Hepatocyte (in vitro differentiated cells): ENCODE measurements around the gene FOXK1. TPM values are rescaled to one million over a fixed set of nuclear protein-coding genes. Genes with fewer than 3 reads are reported as not detected.

ENCODE experiments used
- DNase-seq: peaks from one replicate; pipeline ENCODE4 v3.0.0-alpha.2; 2016; ENCODE audit warnings: low spot score
- H2AFZ ChIP-seq: fragments of 200-600 bp; sonication (generic); 2 replicates; pipeline ENCODE4 v1.6.0; 2016; ENCODE audit warnings: antibody characterized with exemption, mild to moderate bottlenecking
- H3K27ac ChIP-seq: fragments of 200-600 bp; sonication (generic); 2 replicates; pipeline ENCODE4 v1.5.1; 2016; ENCODE audit warnings: mild to moderate bottlenecking
- H3K27me3 ChIP-seq: fragments of 200-600 bp; sonication (generic); 2 replicates; pipeline ENCODE4 v1.6.1; 2016
- H3K36me3 ChIP-seq: fragments of 200-600 bp; sonication (generic); replicated peaks from 2 replicates; pipeline ENCODE4 v1.5.1; 2016; ENCODE audit warnings: low read depth; ENCODE audit not compliant: insufficient read depth
- H3K4me1 ChIP-seq: fragments of 200-600 bp; sonication (generic); 2 replicates; pipeline ENCODE4 v1.5.1; 2016; ENCODE audit warnings: mild to moderate bottlenecking, moderate library complexity; ENCODE audit not compliant: insufficient read depth
- H3K4me2 ChIP-seq: fragments of 200-600 bp; sonication (generic); 2 replicates; pipeline ENCODE4 v1.6.0; 2016
- H3K4me3 ChIP-seq: fragments of 200-600 bp; sonication (generic); 2 replicates; pipeline ENCODE4 v1.5.1; 2016; ENCODE audit warnings: mild to moderate bottlenecking
- H3K79me2 ChIP-seq: fragments of 200-600 bp; sonication (generic); 2 replicates; pipeline ENCODE4 v1.6.0; 2017; ENCODE audit warnings: mild to moderate bottlenecking
- H3K9me2 ChIP-seq: fragments of 200-600 bp; sonication (generic); replicated peaks from 2 replicates; pipeline ENCODE4 v1.6.0; 2017; ENCODE audit warnings: mild to moderate bottlenecking; ENCODE audit not compliant: insufficient read depth
- H3K9me3 ChIP-seq: fragments of 200-600 bp; sonication (generic); 2 replicates; pipeline ENCODE4 v1.5.1; 2016; ENCODE audit warnings: low read depth, mild to moderate bottlenecking
- H4K20me1 ChIP-seq: fragments of 200-600 bp; sonication (generic); 2 replicates; pipeline ENCODE4 v1.6.0; 2016; ENCODE audit warnings: mild to moderate bottlenecking; ENCODE audit not compliant: insufficient read depth, poor library complexity, severe bottlenecking
- CTCF ChIP-seq: fragments of 200-600 bp; sonication (generic); IDR thresholded peaks from 2 replicates; pipeline ENCODE4 v1.5.1; 2016; ENCODE audit warnings: antibody characterized with exemption, mild to moderate bottlenecking; ENCODE audit not compliant: poor library complexity
- EZH2 ChIP-seq: fragments of 200-600 bp; sonication (generic); IDR thresholded peaks from 2 replicates; pipeline ENCODE4 v1.6.1; 2016; ENCODE audit warnings: antibody characterized with exemption, mild to moderate bottlenecking, borderline replicate concordance
- EZH2phosphoT487 ChIP-seq: fragments of 200-600 bp; sonication (generic); IDR thresholded peaks from one replicate; pipeline ENCODE4 v1.6.1; 2018; ENCODE audit warnings: antibody characterized with exemption, mild to moderate bottlenecking, low read depth, moderate library complexity; ENCODE audit not compliant: unreplicated experiment, severe bottlenecking
- WGBS: methylation state at CpG from one replicate; pipeline ENCODE4 v1.1.6; 2016; ENCODE audit warnings: low lambda C conversion rate; ENCODE audit errors: missing lambda C conversion rate; 5-methylcytosine and 5-hydroxymethylcytosine counted together
- polyA plus RNA-seq: library from polyadenylated mRNA; unstranded; fragments of >200 nt; fragmentation: Nextera tagmentation; extraction: Ambion mirVana; gene quantifications from 2 replicates; pipeline ENCODE4 v1.2.1, GENCODE V29; 2016
- total RNA-seq: library from RNA; depleted of rRNA; stranded (reverse); fragments of >200 nt; gene quantifications from 2 replicates; pipeline ENCODE4 v1.2.3, GENCODE V29; 2014

FOXK1 gene
- total and polyA plus RNA-seq, 2 experiments from 2014 or later, result 8.3 to 17.8 TPM

DNA sequence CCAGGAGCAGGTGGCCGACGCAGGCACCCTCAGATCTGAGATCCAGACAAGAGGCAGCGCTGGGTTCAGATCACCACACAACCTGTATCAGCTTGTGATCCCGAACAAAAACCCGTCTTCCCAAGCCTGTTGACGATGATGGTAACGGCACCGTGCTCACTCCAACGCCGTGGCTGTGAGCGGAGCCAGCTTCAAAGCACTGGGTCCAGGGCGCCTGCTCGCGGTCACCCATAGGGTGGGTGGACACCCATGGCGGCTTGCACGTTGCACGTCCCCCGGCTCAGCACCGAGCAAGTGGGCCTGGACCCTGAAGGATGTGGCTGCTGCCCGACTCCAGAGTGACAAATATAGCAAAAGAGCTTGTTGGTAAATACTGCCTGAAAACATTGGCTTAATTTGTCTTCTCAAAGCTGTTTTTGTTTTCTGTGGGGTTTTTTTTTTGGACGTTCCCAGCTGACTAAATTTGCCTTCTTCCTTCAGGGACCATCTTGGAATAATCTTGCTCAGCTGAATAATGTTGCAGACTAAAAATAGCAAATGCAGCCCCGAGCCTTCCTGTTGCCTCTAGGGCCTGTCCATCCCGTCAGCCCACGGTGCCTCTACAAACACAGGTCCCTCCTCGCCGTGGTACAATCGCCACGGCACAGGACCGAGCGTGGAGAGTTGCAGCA, 41.0 kb downstream of the FOXK1 start:
- H3K36me3 ChIP-seq, result no peaks in the 10 kb centered on the region
- peaks cover 98% of the 10 kb centered on the region for H3K79me2 ChIP-seq
- H3K4me2 ChIP-seq, result no peak overlapping the region
- TF ChIP-seq CTCF, result no peak
- no peak for TF ChIP-seq EZH2
- no peak for TF ChIP-seq EZH2phosphoT487
- 92% methylated on average over 30 of the region's 30 CpGs for WGBS
- no peak overlapping the region for H3K4me3 ChIP-seq
- no peak overlapping the region for H3K27ac ChIP-seq
- no peaks in the 10 kb centered on the region for H3K27me3 ChIP-seq
- no peak for DNase-seq
- no peaks in the 10 kb centered on the region for H3K9me2 ChIP-seq
- peaks cover 14% of the 10 kb centered on the region for H3K4me1 ChIP-seq
- H4K20me1 ChIP-seq, result peaks cover 53% of the 10 kb centered on the region
- H2AFZ ChIP-seq, result no peak overlapping the region
- no peaks in the 10 kb centered on the region for H3K9me3 ChIP-seq

GRCh38 chr7:4724648-4725013, 42.5 kb downstream of the FOXK1 start:
- no peak for TF ChIP-seq EZH2phosphoT487
- no peak for TF ChIP-seq EZH2
- TF ChIP-seq CTCF, result no peak
- H3K27ac ChIP-seq, result peak overlapping the region; percentile 85
- peaks cover 59% of the 10 kb centered on the region for H4K20me1 ChIP-seq
- H3K4me2 ChIP-seq, result peak overlapping the region; percentile 80
- peaks cover 97% of the 10 kb centered on the region for H3K79me2 ChIP-seq
- no peak overlapping the region for H2AFZ ChIP-seq
- no peaks in the 10 kb centered on the region for H3K36me3 ChIP-seq
- no peak overlapping the region for H3K4me3 ChIP-seq
- H3K9me2 ChIP-seq, result no peaks in the 10 kb centered on the region
- H3K9me3 ChIP-seq, result no peaks in the 10 kb centered on the region
- DNase-seq, result no peak
- peaks cover 14% of the 10 kb centered on the region for H3K4me1 ChIP-seq
- no peaks in the 10 kb centered on the region for H3K27me3 ChIP-seq
- WGBS, result 81% methylated on average over 6 of the region's 6 CpGs

DNA sequence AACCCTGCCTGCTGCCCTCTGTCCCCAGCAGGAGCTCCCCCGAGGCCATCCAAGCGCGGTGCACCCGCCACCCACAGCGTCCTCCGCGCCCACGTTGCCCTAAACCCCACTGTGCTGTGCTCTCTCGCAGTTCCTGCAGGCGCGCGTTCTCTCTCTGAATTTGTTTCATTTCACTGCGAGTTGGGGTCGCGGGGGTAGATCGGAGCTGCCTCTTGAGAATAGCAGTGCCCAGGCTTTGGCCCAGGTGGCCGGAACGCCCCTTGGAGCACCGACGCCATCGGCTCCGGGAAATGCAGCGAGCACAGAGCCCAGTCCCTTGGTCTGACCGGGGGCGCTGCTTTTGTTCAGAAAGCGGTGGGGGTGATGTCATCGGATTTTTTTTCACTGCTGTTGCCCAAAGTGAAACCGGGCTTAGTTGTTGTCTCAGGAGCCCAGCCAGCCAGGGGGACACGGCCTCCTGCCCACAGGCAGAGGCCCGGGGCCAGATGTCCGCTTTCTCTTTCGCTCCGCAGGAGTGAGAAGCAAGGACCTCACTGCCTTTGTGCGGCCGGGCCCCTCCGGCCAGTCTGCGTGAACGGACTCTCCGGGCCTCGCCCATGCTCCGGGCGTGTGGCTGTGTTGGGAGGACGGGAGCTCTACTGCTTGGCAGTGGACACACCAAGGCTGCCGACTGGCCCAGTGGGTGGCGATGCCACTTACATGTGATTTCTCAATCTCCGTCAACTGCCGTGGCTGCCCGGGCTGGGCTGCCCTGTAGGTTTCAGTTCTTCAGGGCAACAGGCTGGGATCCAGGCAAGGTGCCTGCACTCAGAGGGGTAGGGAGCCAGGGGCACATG, 43.1 kb downstream of the FOXK1 start:
- Histone ChIP-seq H4K20me1 (peaks cover 56% of the 10 kb centered on the region), H3K4me3 (no peak overlapping the region), H3K4me1 (peaks cover 14% of the 10 kb centered on the region), H3K9me3 (no peaks in the 10 kb centered on the region), H3K27me3 (no peaks in the 10 kb centered on the region), H3K9me2 (no peaks in the 10 kb centered on the region), H3K79me2 (peaks cover 97% of the 10 kb centered on the region), H3K4me2 (peak overlapping the region; percentile 80), H3K27ac (peak overlapping the region; percentile 85), H3K36me3 (no peaks in the 10 kb centered on the region), H2AFZ (no peak overlapping the region)
- TF ChIP-seq EZH2phosphoT487, result no peak
- TF ChIP-seq EZH2, result no peak
- no peak for TF ChIP-seq CTCF
- 75% methylated on average over 48 of the region's 48 CpGs for WGBS
- DNase-seq, result no peak
